HG02759 (cell line): ENCODE results near the gene P3R3URF.

Experiments
- ATAC-seq: cut with Tn5 transposase; IDR thresholded peaks from one replicate; pipeline ENCODE4 v1.9.1; 2021; ENCODE audit warnings: mild to moderate bottlenecking, moderate library complexity; ENCODE audit not compliant: unreplicated experiment

The P3R3URF gene

GRCh38 chr1:46133781-46134350, 42.4 kb downstream of the P3R3URF start:
- ATAC-seq = no peak

GRCh38 chr1:46133181-46133658, 43.1 kb downstream of the P3R3URF start:
- peak; percentile 59 for ATAC-seq

- ATAC-seq = peak; percentile 91
Observed at GRCh38 chr1:46132529-46133180, 43.6 kb downstream of the P3R3URF start, which contains the start of gene PIK3R3. TSS of gene PIK3R3 (minus strand) at chr1:46132629. CDS start at chr1:46131952, 677 bp downstream.

- no peak for ATAC-seq
Observed at GRCh38 chr1:46131712-46132528, 44.4 kb downstream of the P3R3URF start.

GRCh38 chr1:46131093-46131492, 45.2 kb downstream of the P3R3URF start:
- no peak for ATAC-seq

GRCh38 chr1:46130606-46131005, 45.7 kb downstream of the P3R3URF start:
- no peak for ATAC-seq

GRCh38 chr1:46130121-46130520, 46.2 kb downstream of the P3R3URF start:
- no peak for ATAC-seq

GRCh38 chr1:46128344-46128743, 47.9 kb downstream of the P3R3URF start:
- no peak for ATAC-seq
